OCI-LY1 (cell line): ENCODE results near the gene PACRG.

Experiments used
- H2AFZ ChIP-seq: fragments of 200-600 bp; sonication (generic), shearing (Covaris generic); 2 replicates; pipeline ENCODE4 v1.6.0; 2014; ENCODE audit warnings: antibody characterized with exemption, mild to moderate bottlenecking, low read length
- H3F3A ChIP-seq: fragments of 200-600 bp; sonication (generic), shearing (Covaris generic); 2 replicates; pipeline ENCODE4 v1.6.0; 2014; ENCODE audit warnings: mild to moderate bottlenecking, antibody characterized with exemption, low read length, moderate library complexity; ENCODE audit not compliant: insufficient read depth
- H3K27ac ChIP-seq: fragments of 200-600 bp; sonication (generic); 2 replicates; pipeline ENCODE4 v1.5.1; 2014; ENCODE audit warnings: low read length, mixed run types, mild to moderate bottlenecking, low read depth; ENCODE audit not compliant: poor library complexity, severe bottlenecking
- H3K27me3 ChIP-seq: fragments of 200-600 bp; sonication (generic); 2 replicates; pipeline ENCODE4 v1.6.0; 2014; ENCODE audit warnings: antibody characterized with exemption, mild to moderate bottlenecking, low read length, moderate library complexity; ENCODE audit not compliant: insufficient read depth
- H3K36me3 ChIP-seq: fragments of 200-600 bp; sonication (generic); 2 replicates; pipeline ENCODE4 v1.6.1; 2014; ENCODE audit warnings: mild to moderate bottlenecking, antibody characterized with exemption, low read length, moderate library complexity, mixed read lengths; ENCODE audit not compliant: insufficient read depth
- H3K4me1 ChIP-seq: fragments of 200-600 bp; sonication (generic); 2 replicates; pipeline ENCODE4 v1.5.1; 2014; ENCODE audit warnings: mild to moderate bottlenecking, low read length, moderate library complexity; ENCODE audit not compliant: insufficient read depth, severe bottlenecking
- H3K4me2 ChIP-seq: fragments of 200-600 bp; sonication (generic), shearing (Covaris generic); 2 replicates; pipeline ENCODE4 v1.6.1; 2014; ENCODE audit warnings: low read length
- H3K4me3 ChIP-seq: fragments of 200-600 bp; sonication (generic); 2 replicates; pipeline ENCODE4 v1.5.1; 2014; ENCODE audit warnings: low read length, low read depth, mild to moderate bottlenecking, mixed read lengths; ENCODE audit not compliant: poor library complexity, severe bottlenecking
- H3K79me2 ChIP-seq: fragments of 200-600 bp; shearing (Covaris generic); 2 replicates; pipeline ENCODE4 v1.6.1; 2016; ENCODE audit warnings: mixed run types, low read length, mixed read lengths; ENCODE audit not compliant: insufficient read depth
- H3K9ac ChIP-seq: fragments of 200-600 bp; sonication (generic), shearing (Covaris generic); 2 replicates; pipeline ENCODE4 v1.6.1; 2014; ENCODE audit warnings: mild to moderate bottlenecking, low read length, mixed read lengths
- H3K9me2 ChIP-seq: fragments of 200-600 bp; sonication (generic), shearing (Covaris generic); 2 replicates; pipeline ENCODE4 v1.6.1; 2014; ENCODE audit warnings: low read depth, mild to moderate bottlenecking, low read length, mixed read lengths
- H3K9me3 ChIP-seq: fragments of 200-600 bp; shearing (Covaris generic); 2 replicates; pipeline ENCODE4 v1.6.1; 2014; ENCODE audit warnings: low read length, mixed read lengths
- H4K20me1 ChIP-seq: fragments of 200-600 bp; sonication (generic), shearing (Covaris generic); 2 replicates; pipeline ENCODE4 v1.6.0; 2016; ENCODE audit warnings: mild to moderate bottlenecking, low read length; ENCODE audit not compliant: insufficient read depth
- CTCF ChIP-seq: fragments of 200-600 bp; sonication (generic), shearing (Covaris generic); IDR thresholded peaks from 2 replicates; pipeline ENCODE4 v1.5.1; 2017; ENCODE audit warnings: mild to moderate bottlenecking, antibody characterized with exemption, low read length, moderate library complexity, mixed read lengths
- EZH2 ChIP-seq: fragments of 200-600 bp; sonication (generic), shearing (Covaris generic); IDR thresholded peaks from 2 replicates; pipeline ENCODE4 v1.8.0; 2017; ENCODE audit warnings: borderline replicate concordance, mixed run types, mild to moderate bottlenecking, antibody characterized with exemption, low read length, moderate library complexity, mixed read lengths

The PACRG gene

GRCh38 chr6:162971356-162971755 lies 243.6 kb downstream of the PACRG start:
- no peaks in the 10 kb centered on the region for H3K9me2 ChIP-seq
- no peak overlapping the region for H3K4me2 ChIP-seq
- H3K36me3 ChIP-seq = no peaks in the 10 kb centered on the region
- no peaks in the 10 kb centered on the region for H3K4me1 ChIP-seq
- H3F3A ChIP-seq = no peaks in the 10 kb centered on the region
- H2AFZ ChIP-seq = no peak overlapping the region
- H4K20me1 ChIP-seq = no peaks in the 10 kb centered on the region
- H3K27ac ChIP-seq = no peak overlapping the region
- H3K9ac ChIP-seq = no peak overlapping the region
- no peak for TF ChIP-seq EZH2
- TF ChIP-seq CTCF = no peak
- H3K9me3 ChIP-seq = no peaks in the 10 kb centered on the region
- H3K79me2 ChIP-seq = no peaks in the 10 kb centered on the region
- no peaks in the 10 kb centered on the region for H3K27me3 ChIP-seq
- H3K4me3 ChIP-seq = no peak overlapping the region

- Histone ChIP-seq H2AFZ (no peak overlapping the region), H3K4me3 (no peak overlapping the region), H3K4me1 (no peaks in the 10 kb centered on the region), H3K36me3 (no peaks in the 10 kb centered on the region), H3K4me2 (no peak overlapping the region), H3K27me3 (no peaks in the 10 kb centered on the region), H3K9ac (no peak overlapping the region), H3K9me2 (no peaks in the 10 kb centered on the region), H4K20me1 (no peaks in the 10 kb centered on the region), H3K27ac (no peak overlapping the region), H3F3A (no peaks in the 10 kb centered on the region), H3K9me3 (no peaks in the 10 kb centered on the region), H3K79me2 (no peaks in the 10 kb centered on the region)
- no peak for TF ChIP-seq CTCF
- TF ChIP-seq EZH2 = no peak
These were observed 245.5 kb downstream of the PACRG start for GRCh38 chr6:162973151-162973872.

GRCh38 chr6:162973980-162974379 lies 246.2 kb downstream of the PACRG start:
- no peak overlapping the region for H2AFZ ChIP-seq
- H3K27me3 ChIP-seq = no peaks in the 10 kb centered on the region
- no peaks in the 10 kb centered on the region for H4K20me1 ChIP-seq
- H3K9ac ChIP-seq = no peak overlapping the region
- no peaks in the 10 kb centered on the region for H3K9me2 ChIP-seq
- TF ChIP-seq EZH2 (no peak), CTCF (no peak)
- no peaks in the 10 kb centered on the region for H3K4me1 ChIP-seq
- no peak overlapping the region for H3K27ac ChIP-seq
- H3K4me2 ChIP-seq = no peak overlapping the region
- no peak overlapping the region for H3K4me3 ChIP-seq
- H3F3A ChIP-seq = no peaks in the 10 kb centered on the region
- H3K9me3 ChIP-seq = no peaks in the 10 kb centered on the region
- H3K36me3 ChIP-seq = no peaks in the 10 kb centered on the region
- no peaks in the 10 kb centered on the region for H3K79me2 ChIP-seq
